K562 (cell line): ENCODE results near the gene MCMBP. TPM values are rescaled to one million over a fixed set of nuclear protein-coding genes. Genes with fewer than 3 reads are reported as not detected.

Source experiments
- ARID2 ChIP-seq: fragments of 450-650 bp; IDR thresholded peaks from 2 replicates; pipeline ENCODE4 v1.6.1; 2017; ENCODE audit warnings: antibody characterized with exemption, mild to moderate bottlenecking
- C11orf30 ChIP-seq: fragments of 450-650 bp; IDR thresholded peaks from 2 replicates; pipeline ENCODE4 v1.6.1; 2016; ENCODE audit warnings: low read depth, mild to moderate bottlenecking
- CTCF ChIP-seq, 3 experiments: IDR thresholded peaks in 2 of 3; conservative IDR thresholded peaks in 1 of 3; 2 replicates each; pipeline ENCODE4 v1.5.1; 2011 to 2012; ENCODE audit warnings: low read length in 3 of 3, mild to moderate bottlenecking in 3 of 3, control low read depth in 2 of 3, improper control_type of control experiment in 1 of 3, inconsistent platforms in 1 of 3, low read depth in 1 of 3, mixed read lengths in 1 of 3, moderate library complexity in 1 of 3; ENCODE audit not compliant: insufficient read depth in 2 of 3
- CXXC5 ChIP-seq: fragments of 250-450 bp; sonication (Bioruptor Pico); IDR thresholded peaks from 2 replicates; pipeline ENCODE4 v1.8.0; 2022; ENCODE audit warnings: inconsistent platforms, mild to moderate bottlenecking, moderate library complexity
- FUS ChIP-seq: fragments of 200-400 bp; formaldehyde crosslinking; optimal IDR thresholded peaks from 2 replicates; pipeline ENCODE3; 2017; ENCODE audit warnings: low read depth, low read length
- HCFC1 ChIP-seq: IDR thresholded peaks from 2 replicates; pipeline ENCODE4 v1.6.1; 2012; ENCODE audit warnings: low read depth, low read length, improper control_type of control experiment
- ID3 ChIP-seq, 2 experiments: fragments of 250-450 bp in 1 of 2; fragments of 450-650 bp in 1 of 2; sonication (Bioruptor Pico) in 1 of 2; IDR thresholded peaks; 2 replicates each; pipeline versions ENCODE4 v1.6.1 to v1.8.0; 2016 to 2021; ENCODE audit warnings: mild to moderate bottlenecking in 2 of 2, moderate library complexity in 2 of 2, missing compliant biosample characterization in 1 of 2, missing genetic modification characterization in 1 of 2
- MAZ ChIP-seq, 2 experiments: fragments of 450-650 bp in 1 of 2; sonication (generic) in 1 of 2; formaldehyde crosslinking; IDR thresholded peaks in 1 of 2; conservative IDR thresholded peaks in 1 of 2; 2 replicates each; pipeline versions ENCODE4 v1.4.0 to v1.5.0; 2020; ENCODE audit warnings: mild to moderate bottlenecking in 1 of 2, missing genetic modification reagents in 1 of 2
- MCM3 ChIP-seq: fragments of 450-650 bp; IDR thresholded peaks from 2 replicates; pipeline ENCODE4 v1.6.1; 2016
- NRF1 ChIP-seq, 2 experiments: fragments of 450-650 bp; IDR thresholded peaks in 1 of 2; conservative IDR thresholded peaks in 1 of 2; 2 replicates each; pipeline ENCODE4 v1.6.1; 2014; ENCODE audit warnings: mild to moderate bottlenecking in 2 of 2
- VEZF1 ChIP-seq: fragments of 200-800 bp; sonication (Bioruptor generic); IDR thresholded peaks from 2 replicates; pipeline ENCODE4 v1.6.1; 2017; ENCODE audit warnings: missing genetic modification characterization, missing compliant biosample characterization
- ZBTB5 ChIP-seq: fragments of 450-650 bp; IDR thresholded peaks from 2 replicates; pipeline ENCODE4 v1.6.1; 2017; ENCODE audit warnings: antibody characterized with exemption
- ZFX ChIP-seq: sonication (generic); formaldehyde crosslinking; IDR thresholded peaks from 2 replicates; pipeline ENCODE4 v1.8.0; 2022; ENCODE audit warnings: mild to moderate bottlenecking, missing genetic modification reagents, moderate library complexity
- polyA plus RNA-seq, 8 experiments: library from polyadenylated mRNA; depleted of rRNA in 4 of 8; stranded (reverse) in 5 of 8; unstranded in 3 of 8; fragments of >200 nt; fragmentation: Nextera tagmentation in 2 of 8; fragmentation: Illumina TruSeq in 1 of 8; extraction: Ambion mirVana in 2 of 8; extraction: Trizol in 1 of 8; gene quantifications; 2 replicates each; pipeline versions ENCODE4 v1.2.1 to v1.2.3, GENCODE V29; 2011 to 2014; ENCODE audit warnings: inconsistent platforms in 1 of 8, missing spikeins in 1 of 8
- total RNA-seq, 7 experiments: library from RNA; depleted of rRNA in 6 of 7; stranded (reverse); fragments of >200 nt in 6 of 7; fragmentation: Illumina TruSeq in 2 of 7; extraction: Trizol in 2 of 7; gene quantifications; 2 replicates each; pipeline versions ENCODE4 v1.2.1 to v1.2.3, GENCODE V29; 2011 to 2021; ENCODE audit warnings: low replicate concordance in 1 of 7
- TF ChIP-seq, protein P1 (sequence below): sonication (generic); formaldehyde crosslinking; IDR thresholded peaks from 2 replicates; pipeline ENCODE4 v1.8.0; 2023; ENCODE audit warnings: mild to moderate bottlenecking, missing genetic modification reagents
- TF ChIP-seq, protein P2 (sequence below): fragments of 450-650 bp; formaldehyde crosslinking; IDR thresholded peaks from 2 replicates; pipeline ENCODE4 v1.4.0; 2020; ENCODE audit warnings: mild to moderate bottlenecking, moderate library complexity

Gene MCMBP
- total and polyA plus RNA-seq, 9 of the 15 experiments (the other 6 are each of a cell fraction or from before 2014, with no cell fraction given): 11.2 to 74.3 (median 50.5) TPM

DNA sequence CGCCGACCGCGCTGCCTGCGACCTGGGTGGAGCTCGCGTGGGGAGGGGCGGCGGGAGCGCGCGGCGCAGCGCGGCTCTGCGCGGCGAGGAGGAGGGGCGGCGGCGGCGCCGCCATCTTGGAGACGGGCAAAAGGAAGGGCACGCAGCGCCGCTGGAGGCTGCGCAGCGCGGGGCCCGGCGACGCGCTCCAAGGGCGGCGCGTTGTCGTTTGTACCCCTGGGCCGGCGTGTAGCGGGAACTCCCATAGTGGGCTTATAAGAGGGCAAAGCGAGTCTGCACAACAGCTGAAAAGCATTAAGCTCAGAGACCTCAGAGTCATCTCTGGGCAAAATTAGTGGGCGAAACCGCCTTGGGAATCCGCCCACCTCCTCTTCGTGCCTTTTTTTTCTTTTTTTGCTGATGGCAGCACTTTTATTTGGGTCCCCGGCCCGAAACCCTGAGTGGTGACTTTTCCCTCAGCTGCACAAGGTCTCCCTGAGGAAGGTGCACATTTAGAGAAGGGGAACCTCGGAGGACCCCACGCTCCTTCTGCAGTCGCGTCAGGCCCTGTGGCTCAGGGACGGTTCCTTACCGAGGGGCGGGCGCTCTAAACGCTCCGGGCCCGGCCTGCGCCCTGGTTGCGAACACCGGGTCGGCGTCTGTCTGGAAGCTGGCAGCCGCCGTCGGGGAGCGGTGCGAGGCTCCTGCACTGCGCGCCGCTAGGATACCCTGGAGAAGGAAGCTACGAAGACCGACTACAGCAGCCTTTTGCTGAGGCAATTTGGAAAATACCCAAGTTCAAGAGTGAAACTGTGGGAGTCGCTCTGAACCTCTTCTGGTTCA lies 428 bp upstream of the MCMBP start (continued):
- 0 out of 6 replicates have a peak, but pooled peaks of 1 of the 3 experiments have one; percentile 2 for TF ChIP-seq CTCF (IDR thresholded peaks at IDR 0.05 in 2 of 3, conservative IDR thresholded peaks at IDR 0.05 in 1 of 3; ENCODE audit: insufficient read depth in 2 of 3, low read depth in 1 of 3, low read length in 3 of 3)
- TF ChIP-seq FUS: peak; percentile 67
- TF ChIP-seq, protein P1, sequence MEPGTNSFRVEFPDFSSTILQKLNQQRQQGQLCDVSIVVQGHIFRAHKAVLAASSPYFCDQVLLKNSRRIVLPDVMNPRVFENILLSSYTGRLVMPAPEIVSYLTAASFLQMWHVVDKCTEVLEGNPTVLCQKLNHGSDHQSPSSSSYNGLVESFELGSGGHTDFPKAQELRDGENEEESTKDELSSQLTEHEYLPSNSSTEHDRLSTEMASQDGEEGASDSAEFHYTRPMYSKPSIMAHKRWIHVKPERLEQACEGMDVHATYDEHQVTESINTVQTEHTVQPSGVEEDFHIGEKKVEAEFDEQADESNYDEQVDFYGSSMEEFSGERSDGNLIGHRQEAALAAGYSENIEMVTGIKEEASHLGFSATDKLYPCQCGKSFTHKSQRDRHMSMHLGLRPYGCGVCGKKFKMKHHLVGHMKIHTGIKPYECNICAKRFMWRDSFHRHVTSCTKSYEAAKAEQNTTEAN (CRISPR knock-in tag): no peak
- TF ChIP-seq VEZF1 (CRISPR knock-in tag): peak; percentile 88
- TF ChIP-seq, protein P2, sequence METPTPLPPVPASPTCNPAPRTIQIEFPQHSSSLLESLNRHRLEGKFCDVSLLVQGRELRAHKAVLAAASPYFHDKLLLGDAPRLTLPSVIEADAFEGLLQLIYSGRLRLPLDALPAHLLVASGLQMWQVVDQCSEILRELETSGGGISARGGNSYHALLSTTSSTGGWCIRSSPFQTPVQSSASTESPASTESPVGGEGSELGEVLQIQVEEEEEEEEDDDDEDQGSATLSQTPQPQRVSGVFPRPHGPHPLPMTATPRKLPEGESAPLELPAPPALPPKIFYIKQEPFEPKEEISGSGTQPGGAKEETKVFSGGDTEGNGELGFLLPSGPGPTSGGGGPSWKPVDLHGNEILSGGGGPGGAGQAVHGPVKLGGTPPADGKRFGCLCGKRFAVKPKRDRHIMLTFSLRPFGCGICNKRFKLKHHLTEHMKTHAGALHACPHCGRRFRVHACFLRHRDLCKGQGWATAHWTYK (CRISPR knock-in tag): no peak; the same call in 1 of the 2 replicates
- no peak for TF ChIP-seq MCM3
- peak; percentile 97 for TF ChIP-seq C11orf30
- no peak for TF ChIP-seq ID3 (CRISPR knock-in tag; IDR thresholded peaks at IDR 0.05)
- TF ChIP-seq ID3 (tag; IDR thresholded peaks at IDR 0.05): no peak
- TF ChIP-seq MAZ (CRISPR knock-in tag; conservative IDR thresholded peaks at IDR 0.05 in 1 of 2, IDR thresholded peaks at IDR 0.05 in 1 of 2): peak in 1 of 2 experiments; percentile 89; a peak in 2 of 4 replicates
- peak; percentile 91 to 92 for TF ChIP-seq NRF1 (conservative IDR thresholded peaks at IDR 0.05 in 1 of 2, IDR thresholded peaks at IDR 0.05 in 1 of 2)
- no peak for TF ChIP-seq ZBTB5
- TF ChIP-seq HCFC1: peak; percentile 85
- peak; percentile 97 for TF ChIP-seq CXXC5
- peak; percentile 91 for TF ChIP-seq ZFX
- TF ChIP-seq ARID2: no peak
